CD14-positive monocyte (primary cell): ENCODE results near the gene PEX5. TPM values are rescaled to one million over a fixed set of nuclear protein-coding genes. Genes with fewer than 3 reads are reported as not detected.

Experiments used
- DNase-seq, 3 donors: peaks; one replicate each; pipeline ENCODE4 v3.0.0-alpha.2; 2011 to 2022
- H2AFZ ChIP-seq: 2 replicates; pipeline ENCODE4 v1.6.0; 2012; ENCODE audit warnings: mild to moderate bottlenecking, low read depth, low read length, inconsistent platforms; ENCODE audit not compliant: insufficient read depth, poor library complexity, severe bottlenecking
- H3K27ac ChIP-seq, 2 donors: 1 replicate in 1 of 2; 2 replicates in 1 of 2; pipeline ENCODE4 v1.5.1; 2012 to 2013; ENCODE audit warnings: low read length in 2 of 2, control low read depth in 1 of 2, inconsistent platforms in 1 of 2, low read depth in 1 of 2, mild to moderate bottlenecking in 1 of 2
- H3K27me3 ChIP-seq, 2 donors: one replicate each; pipeline versions ENCODE4 v1.6.0 to v1.6.1; 2011 to 2013; ENCODE audit warnings: low read length in 2 of 2; ENCODE audit not compliant: control insufficient read depth in 2 of 2, insufficient read depth in 2 of 2
- H3K36me3 ChIP-seq, 2 donors: replicated peaks in 1 of 2; 1 replicate in 1 of 2; 2 replicates in 1 of 2; pipeline versions ENCODE4 v1.5.1 to v1.6.1; 2012 to 2013; ENCODE audit warnings: low read length in 2 of 2, control low read depth in 1 of 2, inconsistent platforms in 1 of 2, mild to moderate bottlenecking in 1 of 2; ENCODE audit not compliant: insufficient read depth in 2 of 2, control insufficient read depth in 1 of 2
- H3K4me1 ChIP-seq, 2 donors: 1 replicate in 1 of 2; 2 replicates in 1 of 2; pipeline versions ENCODE4 v1.5.1 to v1.6.1; 2012 to 2013; ENCODE audit warnings: low read length in 2 of 2, control low read depth in 1 of 2, inconsistent platforms in 1 of 2, mild to moderate bottlenecking in 1 of 2, moderate library complexity in 1 of 2; ENCODE audit not compliant: insufficient read depth in 2 of 2, control insufficient read depth in 1 of 2
- H3K4me2 ChIP-seq: replicated peaks from 2 replicates; pipeline ENCODE3; 2012; ENCODE audit warnings: low read length, moderate library complexity, mild to moderate bottlenecking; ENCODE audit not compliant: poor library complexity, severe bottlenecking; ENCODE audit errors: extremely low read depth
- H3K4me3 ChIP-seq, 3 experiments: fragments of 200-600 bp in 1 of 3; sonication (generic) in 1 of 3; replicated peaks in 1 of 3; 1 replicate in 2 of 3; 2 replicates in 1 of 3; pipeline ENCODE4 v1.5.1; 2011 to 2013; ENCODE audit warnings: low read length in 3 of 3, mild to moderate bottlenecking in 3 of 3, control low read depth in 2 of 3, low read depth in 2 of 3, inconsistent platforms in 1 of 3, moderate library complexity in 1 of 3
- H3K79me2 ChIP-seq: 2 replicates; pipeline ENCODE4 v1.6.0; 2012; ENCODE audit warnings: mild to moderate bottlenecking, control low read depth, inconsistent platforms, low read length, moderate library complexity; ENCODE audit not compliant: insufficient read depth
- H3K9ac ChIP-seq: 2 replicates; pipeline ENCODE4 v1.6.0; 2017; ENCODE audit warnings: low read length, mild to moderate bottlenecking; ENCODE audit not compliant: insufficient read depth, poor library complexity, severe bottlenecking
- H3K9me3 ChIP-seq, 2 donors: replicated peaks in 1 of 2; 1 replicate in 1 of 2; 2 replicates in 1 of 2; pipeline versions ENCODE4 v1.5.1 to v1.6.1; 2012 to 2013; ENCODE audit warnings: low read length in 2 of 2, control low read depth in 1 of 2; ENCODE audit not compliant: control insufficient read depth in 1 of 2, insufficient read depth in 1 of 2
- H4K20me1 ChIP-seq: 2 replicates; pipeline ENCODE4 v1.6.0; 2012; ENCODE audit warnings: mild to moderate bottlenecking, low read length, control low read depth, moderate library complexity; ENCODE audit not compliant: insufficient read depth
- H3K27ac Mint-ChIP-seq, 7 donors: one replicate each; pipeline ENCODE4 v1.8.0; 2020; ENCODE audit warnings: mild to moderate bottlenecking in 7 of 7, mixed read lengths in 7 of 7, moderate library complexity in 6 of 7, inconsistent platforms in 2 of 7
- H3K27me3 Mint-ChIP-seq, 3 donors: one replicate each; pipeline ENCODE4 v1.8.0; 2021 to 2022; ENCODE audit warnings: low read depth in 3 of 3, mild to moderate bottlenecking in 3 of 3, mixed read lengths in 3 of 3, moderate library complexity in 3 of 3, inconsistent platforms in 1 of 3
- H3K36me3 Mint-ChIP-seq, 2 donors: one replicate each; pipeline ENCODE4 v1.8.0; 2020; ENCODE audit warnings: mixed read lengths in 2 of 2, inconsistent platforms in 1 of 2, mild to moderate bottlenecking in 1 of 2
- H3K4me1 Mint-ChIP-seq: one replicate; pipeline ENCODE4 v1.8.0; 2020; ENCODE audit warnings: mild to moderate bottlenecking, mixed read lengths
- H3K4me3 Mint-ChIP-seq, 2 donors: one replicate each; pipeline ENCODE4 v1.8.0; 2020; ENCODE audit warnings: mild to moderate bottlenecking in 2 of 2, mixed read lengths in 2 of 2, moderate library complexity in 1 of 2
- H3K9me3 Mint-ChIP-seq, 7 donors: one replicate each; pipeline ENCODE4 v1.8.0; 2020 to 2022; ENCODE audit warnings: mixed read lengths in 7 of 7, mild to moderate bottlenecking in 6 of 7, moderate library complexity in 6 of 7, inconsistent platforms in 2 of 7
- WGBS: methylation state at CpG from one replicate; pipeline ENCODE4 v1.1.5; 2013; ENCODE audit warnings: missing lambda C conversion rate; ENCODE audit not compliant: insufficient coverage; 5-methylcytosine and 5-hydroxymethylcytosine counted together
- intact Hi-C, 2 donors: fragments of 100-400 bp; cut with micrococcal nuclease; formaldehyde crosslinking; loops; one replicate each; pipeline versions ENCODE4 v1.15.0 to v1.15.1; 2023
- polyA plus RNA-seq, 3 donors: library from polyadenylated mRNA; depleted of rRNA in 1 of 3; unstranded in 2 of 3; stranded (reverse) in 1 of 3; fragments of 300-500 nt in 2 of 3; fragments of >200 nt in 1 of 3; fragmentation: Illumina TruSeq in 2 of 3; gene quantifications; 1 replicate in 2 of 3; 2 replicates in 1 of 3; pipeline ENCODE4 v1.2.3, GENCODE V29; 2012 to 2021
- TF ChIP-seq, protein P1 (sequence below): fragments of 200-600 bp; IDR thresholded peaks from one replicate; pipeline ENCODE4 v1.8.0; 2022; ENCODE audit warnings: antibody characterized with exemption, mild to moderate bottlenecking

Gene PEX5
- polyA plus RNA-seq, 3 donors: 4.3 to 11.3 (median 7.1) TPM

- peak; percentile 30 to 61 (median 51) for DNase-seq
- Histone ChIP-seq H3K4me3 (peak overlapping the region; percentile 55 to 97 (median 93)), H3K4me1 (peaks cover 15 to 28% of the 10 kb centered on the region in 2 donors), H3K9me3 (no peaks in the 10 kb centered on the region), H2AFZ (peak overlapping the region; percentile 99), H3K9ac (peak overlapping the region; percentile 79), H3K27me3 (no peaks in the 10 kb centered on the region), H4K20me1 (no peaks in the 10 kb centered on the region), H3K27ac (peak overlapping the region; percentile 58 to 95), H3K4me2 (peak overlapping the region; percentile 98), H3K36me3 (peaks cover 0 to 20% of the 10 kb centered on the region in 2 donors), H3K79me2 (no peaks in the 10 kb centered on the region)
- Mint-ChIP-seq H3K4me1 (peaks cover 23% of the 10 kb centered on the region), H3K4me3 (peak overlapping the region; percentile 88 to 97), H3K27me3 (peaks cover 0 to 2% (median 2%) of the 10 kb centered on the region in 3 donors), H3K9me3 (no peaks in the 10 kb centered on the region), H3K27ac (peak overlapping the region; percentile 89 to 97 (median 95)), H3K36me3 (peaks cover 14 to 20% of the 10 kb centered on the region in 2 donors)
- WGBS: 2% methylated on average over 15 of the region's 21 CpGs
- TF ChIP-seq, protein P1, sequence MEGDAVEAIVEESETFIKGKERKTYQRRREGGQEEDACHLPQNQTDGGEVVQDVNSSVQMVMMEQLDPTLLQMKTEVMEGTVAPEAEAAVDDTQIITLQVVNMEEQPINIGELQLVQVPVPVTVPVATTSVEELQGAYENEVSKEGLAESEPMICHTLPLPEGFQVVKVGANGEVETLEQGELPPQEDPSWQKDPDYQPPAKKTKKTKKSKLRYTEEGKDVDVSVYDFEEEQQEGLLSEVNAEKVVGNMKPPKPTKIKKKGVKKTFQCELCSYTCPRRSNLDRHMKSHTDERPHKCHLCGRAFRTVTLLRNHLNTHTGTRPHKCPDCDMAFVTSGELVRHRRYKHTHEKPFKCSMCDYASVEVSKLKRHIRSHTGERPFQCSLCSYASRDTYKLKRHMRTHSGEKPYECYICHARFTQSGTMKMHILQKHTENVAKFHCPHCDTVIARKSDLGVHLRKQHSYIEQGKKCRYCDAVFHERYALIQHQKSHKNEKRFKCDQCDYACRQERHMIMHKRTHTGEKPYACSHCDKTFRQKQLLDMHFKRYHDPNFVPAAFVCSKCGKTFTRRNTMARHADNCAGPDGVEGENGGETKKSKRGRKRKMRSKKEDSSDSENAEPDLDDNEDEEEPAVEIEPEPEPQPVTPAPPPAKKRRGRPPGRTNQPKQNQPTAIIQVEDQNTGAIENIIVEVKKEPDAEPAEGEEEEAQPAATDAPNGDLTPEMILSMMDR: peak; percentile 72
- intact Hi-C loops: no loop called here
Observed at GRCh38 chr12:7188562-7189397, 706 bp upstream of the PEX5 start.

- peak overlapping the region; percentile 98 for H3K4me2 ChIP-seq
- H3K27me3 ChIP-seq: no peaks in the 10 kb centered on the region
- Mint-ChIP-seq H3K27me3 (peaks cover 0 to 2% (median 0%) of the 10 kb centered on the region in 3 donors), H3K4me3 (peak overlapping the region; percentile 80 to 97), H3K9me3 (no peaks in the 10 kb centered on the region), H3K4me1 (peaks cover 23% of the 10 kb centered on the region), H3K27ac (peak overlapping the region in 4 of 7 donors; percentile 21 to 89 (median 40)), H3K36me3 (peaks cover 25 to 29% of the 10 kb centered on the region in 2 donors)
- peak overlapping the region; percentile 79 for H3K9ac ChIP-seq
- H3K9me3 ChIP-seq: no peaks in the 10 kb centered on the region
- 79% methylated on average over 4 of the region's 17 CpGs for WGBS
- TF ChIP-seq, protein P1: no peak
- peaks cover 15 to 28% of the 10 kb centered on the region in 2 donors for H3K4me1 ChIP-seq
- peak overlapping the region; percentile 99 for H2AFZ ChIP-seq
- DNase-seq: no peak
- H3K79me2 ChIP-seq: no peaks in the 10 kb centered on the region
- no peaks in the 10 kb centered on the region for H4K20me1 ChIP-seq
- peak overlapping the region; percentile 55 to 97 (median 76) for H3K4me3 ChIP-seq
- intact Hi-C loops: no loop called here
- H3K36me3 ChIP-seq: peaks cover 0 to 31% of the 10 kb centered on the region in 2 donors
- no peak overlapping the region for H3K27ac ChIP-seq
Observed at GRCh38 chr12:7190268-7191055, 976 bp downstream of the PEX5 start.
